Cardiac fibroblast (primary cell): ENCODE measurements around the gene CCNG1.
"Not testable (repeated sequence)": the region's sequence is repeated elsewhere in the genome, so short reads cannot be mapped to it uniquely, and the experiment has no call there.

Source experiments
- DNase-seq, 2 donors: peaks; one replicate each; pipeline versions ENCODE4 v3.0.0 to v3.0.0-alpha.2; 2010; ENCODE audit warnings: low read depth in 2 of 2
- H3K4me3 ChIP-seq, 2 donors: replicated peaks in 1 of 2; 1 replicate in 1 of 2; 2 replicates in 1 of 2; pipeline ENCODE4 v1.5.1; 2011; ENCODE audit warnings: low read depth in 2 of 2, low read length in 2 of 2, mild to moderate bottlenecking in 2 of 2, moderate library complexity in 1 of 2
- TF ChIP-seq, protein P1 (sequence below): IDR thresholded peaks from one replicate; pipeline ENCODE4 v1.5.1; 2011; ENCODE audit warnings: low read depth, mild to moderate bottlenecking, low read length, inconsistent platforms

The CCNG1 gene

GRCh38 chr5:163444526-163444925, 7.1 kb downstream of the CCNG1 start:
- TF ChIP-seq, protein P1, sequence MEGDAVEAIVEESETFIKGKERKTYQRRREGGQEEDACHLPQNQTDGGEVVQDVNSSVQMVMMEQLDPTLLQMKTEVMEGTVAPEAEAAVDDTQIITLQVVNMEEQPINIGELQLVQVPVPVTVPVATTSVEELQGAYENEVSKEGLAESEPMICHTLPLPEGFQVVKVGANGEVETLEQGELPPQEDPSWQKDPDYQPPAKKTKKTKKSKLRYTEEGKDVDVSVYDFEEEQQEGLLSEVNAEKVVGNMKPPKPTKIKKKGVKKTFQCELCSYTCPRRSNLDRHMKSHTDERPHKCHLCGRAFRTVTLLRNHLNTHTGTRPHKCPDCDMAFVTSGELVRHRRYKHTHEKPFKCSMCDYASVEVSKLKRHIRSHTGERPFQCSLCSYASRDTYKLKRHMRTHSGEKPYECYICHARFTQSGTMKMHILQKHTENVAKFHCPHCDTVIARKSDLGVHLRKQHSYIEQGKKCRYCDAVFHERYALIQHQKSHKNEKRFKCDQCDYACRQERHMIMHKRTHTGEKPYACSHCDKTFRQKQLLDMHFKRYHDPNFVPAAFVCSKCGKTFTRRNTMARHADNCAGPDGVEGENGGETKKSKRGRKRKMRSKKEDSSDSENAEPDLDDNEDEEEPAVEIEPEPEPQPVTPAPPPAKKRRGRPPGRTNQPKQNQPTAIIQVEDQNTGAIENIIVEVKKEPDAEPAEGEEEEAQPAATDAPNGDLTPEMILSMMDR = no peak
- no peak overlapping the region for H3K4me3 ChIP-seq
- DNase-seq = no peak

DNA sequence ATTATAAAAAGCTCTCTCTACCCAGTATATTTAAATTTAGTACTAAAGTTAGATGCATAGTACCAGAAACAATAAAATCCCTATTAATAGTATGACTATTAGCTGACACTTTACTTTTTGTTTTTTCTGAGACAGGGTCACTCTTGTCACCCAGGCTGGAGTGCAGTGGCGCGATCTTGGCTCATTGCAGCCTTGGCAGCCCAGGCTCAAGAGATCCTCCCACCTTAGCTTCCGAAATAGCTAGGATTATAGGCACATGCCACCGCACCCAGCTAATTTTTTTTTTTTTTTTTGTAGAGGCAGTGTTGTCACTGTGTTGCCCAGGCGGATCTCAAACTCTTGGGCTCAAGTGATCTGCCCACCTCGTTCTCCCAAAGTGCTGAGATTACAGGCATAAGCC, 8.0 kb downstream of the CCNG1 start:
- no peak for DNase-seq

DNA sequence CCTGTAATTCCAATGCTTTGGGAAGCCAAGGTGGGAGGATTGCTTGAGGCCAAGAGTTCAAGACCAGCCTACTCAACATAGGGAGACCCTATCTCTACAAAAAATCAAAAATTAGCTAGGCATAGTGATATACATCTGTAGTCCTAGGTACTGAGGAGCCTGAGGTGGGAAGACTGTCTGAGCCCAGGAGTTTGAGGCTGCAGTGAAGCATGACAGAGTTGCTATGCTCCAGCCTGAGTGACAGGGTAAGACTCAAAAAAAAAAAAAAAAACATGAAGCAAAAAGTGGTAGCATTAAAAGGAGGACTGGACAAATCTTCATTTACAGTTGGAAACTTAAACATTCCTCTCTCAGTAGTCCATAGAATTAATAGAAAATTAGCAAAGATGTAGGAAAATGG, 9.8 kb downstream of the CCNG1 start:
- no peak overlapping the region for H3K4me3 ChIP-seq
- no peak for DNase-seq
- TF ChIP-seq, protein P1 = no peak

More for the DNA sequence above, 8.0 kb downstream of the CCNG1 start:
- no peak overlapping the region for H3K4me3 ChIP-seq
- TF ChIP-seq, protein P1 = no peak

DNA sequence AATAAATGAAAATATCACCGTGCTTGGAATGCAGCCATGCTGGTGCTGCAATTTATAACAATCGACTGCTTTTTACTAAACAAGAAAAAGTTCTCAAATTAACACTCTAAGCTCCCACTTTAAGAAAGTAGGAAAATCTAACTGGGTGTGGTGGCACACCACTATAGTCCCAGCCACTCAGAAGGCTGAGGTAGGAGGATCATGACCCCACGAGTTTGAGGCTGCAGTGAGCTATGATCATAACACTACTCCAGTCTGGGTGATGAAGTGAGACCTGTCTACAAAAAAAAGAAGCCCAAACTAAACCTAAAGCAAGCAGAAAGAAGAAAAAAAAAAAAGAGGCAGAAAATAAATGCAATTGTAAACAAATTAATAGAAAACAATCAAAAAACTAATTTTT, 10.5 kb downstream of the CCNG1 start:
- DNase-seq = no peak
- TF ChIP-seq, protein P1 = no peak
- no peak overlapping the region for H3K4me3 ChIP-seq

DNA sequence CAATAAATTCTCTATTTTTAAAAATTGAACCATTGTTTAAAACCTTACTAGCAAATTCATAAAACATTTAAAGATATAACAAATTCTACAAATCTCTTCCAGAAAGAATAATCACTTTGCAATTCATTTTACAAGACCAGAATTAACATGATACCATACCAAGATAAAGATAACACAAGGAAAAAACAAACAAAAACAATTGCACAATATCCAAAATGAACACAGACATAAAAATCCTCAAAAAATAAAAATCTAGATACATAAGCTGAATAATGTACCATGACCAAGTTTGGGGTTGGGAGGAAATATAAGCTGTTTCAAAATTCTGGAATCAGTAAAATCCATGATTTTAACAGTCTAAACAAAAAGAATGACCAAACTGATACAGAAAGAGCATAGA, 11.1 kb downstream of the CCNG1 start:
- no peak for DNase-seq
- H3K4me3 ChIP-seq = no peak overlapping the region
- TF ChIP-seq, protein P1 = no peak

- no peak for DNase-seq
- no peak overlapping the region for H3K4me3 ChIP-seq
- TF ChIP-seq, protein P1 = no peak
Measured at GRCh38 chr5:163451489-163451888, 14.1 kb downstream of the CCNG1 start.

- H3K4me3 ChIP-seq = no peak overlapping the region
- TF ChIP-seq, protein P1 = no peak
- peak in 1 of 2 donors; percentile 57 for DNase-seq
Measured at GRCh38 chr5:163453705-163454104, 16.3 kb downstream of the CCNG1 start.

DNA sequence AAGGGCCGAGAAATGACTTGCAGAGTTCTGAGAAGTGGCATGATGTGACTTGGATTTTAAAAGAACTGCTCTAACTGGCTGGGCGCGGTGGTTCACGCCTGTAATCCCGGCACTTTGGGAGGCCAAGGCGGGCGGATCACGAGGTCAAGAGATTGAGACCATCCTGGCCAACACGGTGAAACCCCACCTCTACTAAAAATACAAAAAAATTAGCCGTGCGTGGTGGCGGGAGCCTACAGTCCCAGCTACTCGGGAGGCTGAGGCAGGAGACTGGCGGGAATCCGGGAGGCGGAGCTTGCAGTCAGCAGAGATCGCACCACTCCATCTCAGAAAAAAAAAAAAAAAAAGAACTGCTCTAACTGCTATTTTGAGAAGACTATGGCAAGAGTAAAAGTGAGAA, 18.0 kb downstream of the CCNG1 start:
- not testable (repeated sequence) for H3K4me3 ChIP-seq, DNase-seq
